Measurements from ENCODE around the gene L3MBTL1. TPM values are rescaled to one million over a fixed set of nuclear protein-coding genes. Genes with fewer than 3 reads are reported as not detected.
A peak's percentile ranks its signal among the peaks of the same experiment; 100 is the strongest.
"Not testable (repeated sequence)": the region's sequence is repeated elsewhere in the genome, so short reads cannot be mapped to it uniquely, and the experiment has no call there.

Gene L3MBTL1
- total RNA-seq, 2 experiments from 2014 or later, result 5.6 to 6.7 TPM

GRCh38 chr20:43584448-43585136 is 77.1 kb downstream of the L3MBTL1 start:
- Mint-ChIP-seq H3K4me1 (ENCODE audit: low read depth) (peaks cover 6% of the 10 kb centered on the region), H3K4me3 (no peak overlapping the region), H3K36me3 (ENCODE audit: low read depth) (no peaks in the 10 kb centered on the region), H3K9me3 (ENCODE audit: insufficient read depth) (no peaks in the 10 kb centered on the region), H3K27me3 (ENCODE audit: low read depth) (peaks cover 2% of the 10 kb centered on the region), H3K27ac (no peak overlapping the region)
- ChIA-PET POLR2A (no interaction called here), CTCF (interaction anchor here (0.9 kb wide), 1 partner anchor 136 kb away, joined by 4 read pairs; no protein-coding TSS in a partner anchor)
- DNase-seq (no peak), ATAC-seq (no peak)

- ATAC-seq (no peak), DNase-seq (no peak)
- ChIA-PET CTCF (no interaction called here), POLR2A (no interaction called here)
- no peaks in the 10 kb centered on the region for H3K36me3 Mint-ChIP-seq (ENCODE audit: low read depth)
- H3K4me3 Mint-ChIP-seq, result no peak overlapping the region
- H3K4me1 Mint-ChIP-seq (ENCODE audit: low read depth), result peaks cover 14% of the 10 kb centered on the region
- peaks cover 2% of the 10 kb centered on the region for H3K27me3 Mint-ChIP-seq (ENCODE audit: low read depth)
- no peak overlapping the region for H3K27ac Mint-ChIP-seq
- H3K9me3 Mint-ChIP-seq (ENCODE audit: insufficient read depth), result no peaks in the 10 kb centered on the region
Observed at GRCh38 chr20:43586641-43587040, 79.1 kb downstream of the L3MBTL1 start.

GRCh38 chr20:43588526-43588925 is 81.0 kb downstream of the L3MBTL1 start:
- POLR2A ChIA-PET; CTCF ChIA-PET; H3K27ac Mint-ChIP-seq; H3K9me3 Mint-ChIP-seq (ENCODE audit: insufficient read depth); H3K27me3 Mint-ChIP-seq (ENCODE audit: low read depth); H3K4me3 Mint-ChIP-seq; ATAC-seq; H3K36me3 Mint-ChIP-seq (ENCODE audit: low read depth); DNase-seq: not testable (repeated sequence)
- peaks cover 16% of the 10 kb centered on the region for H3K4me1 Mint-ChIP-seq (ENCODE audit: low read depth)

- peak overlapping the region; percentile 93 for H3K27ac Mint-ChIP-seq
- peak; percentile 6 for ATAC-seq
- no peaks in the 10 kb centered on the region for H3K9me3 Mint-ChIP-seq (ENCODE audit: insufficient read depth)
- H3K4me1 Mint-ChIP-seq (ENCODE audit: low read depth), result peaks cover 16% of the 10 kb centered on the region
- no peak for DNase-seq
- peaks cover 2% of the 10 kb centered on the region for H3K27me3 Mint-ChIP-seq (ENCODE audit: low read depth)
- peak overlapping the region; percentile 84 for H3K4me3 Mint-ChIP-seq
- ChIA-PET POLR2A (no interaction called here), CTCF (interaction anchor here (1.9 kb wide), 1 partner anchor 52 kb away, joined by 7 read pairs; no protein-coding TSS in a partner anchor)
- peaks cover 4% of the 10 kb centered on the region for H3K36me3 Mint-ChIP-seq (ENCODE audit: low read depth)
Observed at GRCh38 chr20:43590036-43590391, 82.5 kb downstream of the L3MBTL1 start.

- DNase-seq (peak; percentile 93), ATAC-seq (peak; percentile 98)
- Mint-ChIP-seq H3K4me1 (ENCODE audit: low read depth) (peaks cover 16% of the 10 kb centered on the region), H3K9me3 (ENCODE audit: insufficient read depth) (no peaks in the 10 kb centered on the region), H3K4me3 (peak within 1 kb of the TSS; percentile 84), H3K36me3 (ENCODE audit: low read depth) (peaks cover 4% of the 10 kb centered on the region), H3K27me3 (ENCODE audit: low read depth) (peaks cover under 1% of the 10 kb centered on the region), H3K27ac (peak within 1 kb of the TSS; percentile 93)
- CTCF ChIA-PET, result interaction anchor here (0.6 to 1.9 kb wide), 6 partner anchors 29 to 605 kb away, joined by 3 to 7 read pairs (median 3); no protein-coding TSS in a partner anchor
- POLR2A ChIA-PET, result interaction anchor here (0.6 to 1.0 kb wide), 2 partner anchors 109 to 133 kb away, joined by 3 to 4 read pairs; no protein-coding TSS in a partner anchor
Observed at GRCh38 chr20:43590392-43591303, 83.2 kb downstream of the L3MBTL1 start, which contains the start of gene IFT52. IFT52 (plus strand) TSS chr20:43590937; CDS start chr20:43594699, 3,762 bp downstream.

Other genes with a start within 250 kb of the L3MBTL1 start
- 100 to 1,000 TPM; 141 to 142 TPM for gene SRSF6, start 49.8 kb upstream of the L3MBTL1 start, total RNA-seq
- gene SGK2, start 51.3 kb downstream of the L3MBTL1 start, total RNA-seq, result under 1 TPM in 1 of 2 experiments, not detected in 1; 0.10 TPM
- 10 to 100 TPM; 15.8 to 16.9 TPM for gene IFT52, start 83.2 kb downstream of the L3MBTL1 start, total RNA-seq
- 100 to 1,000 TPM; 129 to 132 TPM for gene MYBL2, start 159.4 kb downstream of the L3MBTL1 start, total RNA-seq
- gene GTSF1L, start 219.3 kb downstream of the L3MBTL1 start, total RNA-seq, result not detected

All from activated CD8-positive, alpha-beta T cell treated with anti-CD3 and anti-CD28 coated beads, Interleukin-2, amount 10 ng/mL, durations not matched to agents 7 days and 5 days (primary cell).